ENCODE results near the gene SAPCD1. TPM values are rescaled to one million over a fixed set of nuclear protein-coding genes. Genes with fewer than 3 reads are reported as not detected.

Gene SAPCD1
- total and polyA plus RNA-seq, 2 experiments from 2014 or later: 2.1 to 11.6 TPM

DNA sequence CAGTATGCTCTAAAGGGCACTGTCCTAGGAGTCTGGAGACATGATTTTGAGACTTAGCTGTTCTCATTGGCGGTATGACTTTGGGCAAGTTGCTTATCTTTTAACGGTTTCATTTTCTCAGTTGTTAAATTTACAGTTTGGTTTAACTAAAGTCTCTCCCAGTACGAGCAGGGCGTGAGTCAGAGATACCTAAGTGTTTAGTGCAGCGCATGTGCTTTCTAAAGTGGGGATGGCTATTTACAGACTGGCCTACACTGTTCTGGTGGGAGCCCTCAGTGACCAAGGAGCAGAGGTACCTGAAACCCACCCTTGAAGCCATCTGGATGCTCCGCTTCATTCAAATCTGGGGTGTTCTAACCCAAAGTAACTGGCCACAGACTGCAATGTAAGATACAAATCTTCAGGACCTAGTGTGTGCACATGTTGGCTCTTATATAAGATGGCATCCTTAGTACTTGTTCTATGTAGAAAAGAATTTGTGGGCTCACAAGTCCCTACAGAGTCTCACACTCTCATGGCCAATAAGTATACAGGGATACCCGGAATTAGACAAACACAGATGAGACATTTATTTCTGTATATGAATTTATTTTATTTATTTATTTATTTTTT is 11.9 kb upstream of the SAPCD1 start:
- H3K4me1 ChIP-seq (ENCODE audit: low read depth): no peaks in the 10 kb centered on the region
- H3K4me3 ChIP-seq: no peak overlapping the region
- no peaks in the 10 kb centered on the region for H3K27me3 ChIP-seq
- H3K27ac ChIP-seq: no peak overlapping the region
- no peaks in the 10 kb centered on the region for H3K9me3 ChIP-seq (ENCODE audit: low read depth)
- H3K36me3 ChIP-seq: no peaks in the 10 kb centered on the region
- no peak for DNase-seq (ENCODE audit: low read depth in 1 of 2, low spot score in 1 of 2)
- TF ChIP-seq CTCF (IDR thresholded peaks at IDR 0.05; ENCODE audit: low read depth, low read length): no peak

DNA sequence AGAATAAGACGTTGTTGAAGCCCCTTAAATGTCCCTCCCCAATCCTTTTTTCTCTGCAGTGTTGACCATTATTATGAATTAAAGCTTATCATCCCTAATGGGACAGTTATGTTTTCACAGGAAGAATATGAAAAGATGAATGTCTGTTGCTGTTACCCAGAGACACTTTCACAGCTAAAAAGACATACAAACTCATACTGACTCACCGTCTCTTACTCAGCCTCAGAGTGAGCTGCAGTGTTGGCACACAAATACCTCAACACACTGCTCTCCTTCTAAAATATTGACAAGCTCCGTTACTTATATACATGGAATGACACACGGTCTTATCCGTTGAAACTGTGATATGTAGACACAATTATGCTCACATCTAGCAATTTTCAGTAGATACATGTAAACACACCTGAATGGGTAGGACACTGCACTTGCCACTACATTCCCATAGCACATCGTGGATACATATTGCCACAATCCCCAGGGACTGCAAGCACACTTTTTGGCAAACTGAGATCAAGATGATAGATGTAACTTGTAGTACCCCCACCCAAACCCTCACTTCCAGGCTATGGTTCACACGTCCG is 9.6 kb upstream of the SAPCD1 start:
- no peaks in the 10 kb centered on the region for H3K27me3 ChIP-seq
- no peak overlapping the region for H3K4me3 ChIP-seq
- H3K4me1 ChIP-seq (ENCODE audit: low read depth): no peaks in the 10 kb centered on the region
- no peaks in the 10 kb centered on the region for H3K36me3 ChIP-seq
- DNase-seq (ENCODE audit: low read depth in 1 of 2, low spot score in 1 of 2): peak in 1 of 2 donors; percentile 46
- no peak overlapping the region for H3K27ac ChIP-seq
- H3K9me3 ChIP-seq (ENCODE audit: low read depth): no peaks in the 10 kb centered on the region
- no peak for TF ChIP-seq CTCF (IDR thresholded peaks at IDR 0.05; ENCODE audit: low read depth, low read length)

- H3K36me3 ChIP-seq: no peaks in the 10 kb centered on the region
- peaks cover under 1% of the 10 kb centered on the region for H3K4me1 ChIP-seq (ENCODE audit: low read depth)
- H3K27ac ChIP-seq: no peak overlapping the region
- H3K27me3 ChIP-seq: no peaks in the 10 kb centered on the region
- H3K9me3 ChIP-seq (ENCODE audit: low read depth): no peaks in the 10 kb centered on the region
- no peak for DNase-seq (ENCODE audit: low read depth in 1 of 2, low spot score in 1 of 2)
- TF ChIP-seq CTCF (IDR thresholded peaks at IDR 0.05; ENCODE audit: low read depth, low read length): no peak
- no peak overlapping the region for H3K4me3 ChIP-seq
Observed at GRCh38 chr6:31758281-31758680, 4.2 kb upstream of the SAPCD1 start.

GRCh38 chr6:31760790-31761189 is 1.7 kb upstream of the SAPCD1 start:
- Histone ChIP-seq H3K4me3 (no peak overlapping the region), H3K4me1 (ENCODE audit: low read depth) (peaks cover 5% of the 10 kb centered on the region), H3K36me3 (no peaks in the 10 kb centered on the region), H3K27me3 (no peaks in the 10 kb centered on the region), H3K27ac (no peak overlapping the region), H3K9me3 (ENCODE audit: low read depth) (no peaks in the 10 kb centered on the region)
- no peak for TF ChIP-seq CTCF (IDR thresholded peaks at IDR 0.05; ENCODE audit: low read depth, low read length)
- DNase-seq (ENCODE audit: low read depth in 1 of 2, low spot score in 1 of 2): no peak

GRCh38 chr6:31761343-31761742 is 1.1 kb upstream of the SAPCD1 start:
- DNase-seq (ENCODE audit: low read depth in 1 of 2, low spot score in 1 of 2): no peak
- Histone ChIP-seq H3K4me3 (no peak overlapping the region), H3K4me1 (ENCODE audit: low read depth) (peaks cover 5% of the 10 kb centered on the region), H3K27ac (no peak overlapping the region), H3K27me3 (no peaks in the 10 kb centered on the region), H3K36me3 (no peaks in the 10 kb centered on the region), H3K9me3 (ENCODE audit: low read depth) (no peaks in the 10 kb centered on the region)
- TF ChIP-seq CTCF (IDR thresholded peaks at IDR 0.05; ENCODE audit: low read depth, low read length): no peak
